ENCODE data around the gene KNOP1.

- TF ChIP-seq POLR2A (IDR thresholded peaks at IDR 0.05) (no peak), CTCF (IDR thresholded peaks at IDR 0.05) (no peak)
These were observed 32.9 kb downstream of the KNOP1 start for GRCh38 chr16:19685176-19685575.
